HEK293 (cell line): ENCODE results near the gene RIMS1.

Experiments
- HOXA7 ChIP-seq: sonication (generic); formaldehyde crosslinking; IDR thresholded peaks from 2 replicates; pipeline ENCODE4 v1.8.1; 2022; ENCODE audit warnings: missing genetic modification reagents, borderline replicate concordance
- HOXC10 ChIP-seq: sonication (generic); formaldehyde crosslinking; IDR thresholded peaks from 2 replicates; pipeline ENCODE4 v1.8.1; 2023; ENCODE audit warnings: mild to moderate bottlenecking, missing genetic modification reagents
- KLF10 ChIP-seq: fragments of 450-650 bp; IDR thresholded peaks from 2 replicates; pipeline ENCODE4 v1.5.1; 2018; ENCODE audit warnings: missing biosample characterization, mild to moderate bottlenecking, missing genetic modification characterization
- OVOL3 ChIP-seq: fragments of 450-650 bp; formaldehyde crosslinking; IDR thresholded peaks from 2 replicates; pipeline ENCODE4 v1.5.1; 2016; ENCODE audit warnings: missing biosample characterization, missing genetic modification characterization
- PRDM1 ChIP-seq: fragments of 450-650 bp; formaldehyde crosslinking; IDR thresholded peaks from 2 replicates; pipeline ENCODE4; 2016; ENCODE audit warnings: missing biosample characterization, missing genetic modification characterization
- SP7 ChIP-seq: fragments of 450-650 bp; formaldehyde crosslinking; IDR thresholded peaks from 2 replicates; pipeline ENCODE4 v1.5.1; 2016; ENCODE audit warnings: missing biosample characterization, missing genetic modification characterization
- TRIM28 ChIP-seq: IDR thresholded peaks from 2 replicates; pipeline ENCODE4 v1.6.1; 2011; ENCODE audit warnings: low read length, control low read depth, borderline replicate concordance
- ZBTB1 ChIP-seq: fragments of 450-650 bp; formaldehyde crosslinking; IDR thresholded peaks from 2 replicates; pipeline ENCODE4 v1.5.1; 2016; ENCODE audit warnings: missing biosample characterization, missing genetic modification characterization
- ZBTB17 ChIP-seq: fragments of 450-650 bp; formaldehyde crosslinking; IDR thresholded peaks from 2 replicates; pipeline ENCODE4 v1.5.1; 2016; ENCODE audit warnings: missing biosample characterization, missing genetic modification characterization
- ZIC2 ChIP-seq: fragments of 450-650 bp; formaldehyde crosslinking; IDR thresholded peaks from 2 replicates; pipeline ENCODE4 v1.5.1; 2016; ENCODE audit warnings: missing biosample characterization, missing genetic modification characterization
- ZNF157 ChIP-seq: fragments of 450-650 bp; formaldehyde crosslinking; IDR thresholded peaks from 2 replicates; pipeline ENCODE4 v1.5.1; 2016; ENCODE audit warnings: missing biosample characterization, missing genetic modification characterization
- ZNF2 ChIP-seq: fragments of 450-650 bp; formaldehyde crosslinking; IDR thresholded peaks from 2 replicates; pipeline ENCODE4 v1.5.1; 2016; ENCODE audit warnings: missing biosample characterization, missing genetic modification characterization
- ZNF214 ChIP-seq: fragments of 450-650 bp; formaldehyde crosslinking; IDR thresholded peaks from 2 replicates; pipeline ENCODE4 v1.5.1; 2017; ENCODE audit warnings: missing biosample characterization, mild to moderate bottlenecking, missing genetic modification characterization, borderline replicate concordance
- ZNF391 ChIP-seq: fragments of 450-650 bp; formaldehyde crosslinking; IDR thresholded peaks from 2 replicates; pipeline ENCODE4 v1.5.1; 2016; ENCODE audit warnings: low read depth, missing biosample characterization, missing genetic modification characterization, borderline replicate concordance
- ZNF416 ChIP-seq: fragments of 450-650 bp; formaldehyde crosslinking; IDR thresholded peaks from 2 replicates; pipeline ENCODE4 v1.5.1; 2016; ENCODE audit warnings: missing biosample characterization, missing genetic modification characterization
- ZNF501 ChIP-seq: fragments of 450-650 bp; formaldehyde crosslinking; IDR thresholded peaks from 2 replicates; pipeline ENCODE4 v1.5.1; 2016; ENCODE audit warnings: missing biosample characterization, missing genetic modification characterization
- ZNF560 ChIP-seq: fragments of 450-650 bp; formaldehyde crosslinking; IDR thresholded peaks from 2 replicates; pipeline ENCODE4 v1.5.1; 2017; ENCODE audit warnings: missing biosample characterization, missing genetic modification characterization, borderline replicate concordance
- ZNF571 ChIP-seq: fragments of 450-650 bp; formaldehyde crosslinking; IDR thresholded peaks from 2 replicates; pipeline ENCODE4 v1.5.0; 2017; ENCODE audit warnings: missing biosample characterization, missing genetic modification characterization
- ZNF596 ChIP-seq: fragments of 450-650 bp; IDR thresholded peaks from 2 replicates; pipeline ENCODE4 v1.5.0; 2018; ENCODE audit warnings: missing biosample characterization, mild to moderate bottlenecking, missing genetic modification characterization, moderate library complexity
- ZNF654 ChIP-seq: fragments of 450-650 bp; formaldehyde crosslinking; IDR thresholded peaks from 2 replicates; pipeline ENCODE4 v1.5.1; 2016; ENCODE audit warnings: low read depth, missing biosample characterization, missing genetic modification characterization
- ZNF660 ChIP-seq: fragments of 450-650 bp; IDR thresholded peaks from 2 replicates; pipeline ENCODE4 v1.5.1; 2018; ENCODE audit warnings: missing biosample characterization, mild to moderate bottlenecking, missing genetic modification characterization
- ZSCAN30 ChIP-seq: fragments of 450-650 bp; IDR thresholded peaks from 2 replicates; pipeline ENCODE4 v1.5.1; 2018; ENCODE audit warnings: missing biosample characterization, mild to moderate bottlenecking, missing genetic modification characterization, moderate library complexity
- TF ChIP-seq, protein P1 (sequence below): fragments of 450-650 bp; formaldehyde crosslinking; IDR thresholded peaks from 2 replicates; pipeline ENCODE4 v1.5.1; 2017; ENCODE audit warnings: missing biosample characterization, missing genetic modification characterization
- TF ChIP-seq, protein P2 (sequence below): fragments of 450-650 bp; formaldehyde crosslinking; IDR thresholded peaks from 2 replicates; pipeline ENCODE4 v1.5.1; 2016; ENCODE audit warnings: missing biosample characterization, missing genetic modification characterization
- TF ChIP-seq, protein P3 (sequence below): fragments of 450-650 bp; formaldehyde crosslinking; IDR thresholded peaks from 2 replicates; pipeline ENCODE4; 2016; ENCODE audit warnings: missing biosample characterization, missing genetic modification characterization
- TF ChIP-seq, protein P4 (sequence below): fragments of 450-650 bp; formaldehyde crosslinking; IDR thresholded peaks from 2 replicates; pipeline ENCODE4 v1.5.1; 2016; ENCODE audit warnings: missing biosample characterization, missing genetic modification characterization
- TF ChIP-seq, protein P5 (sequence below): fragments of 450-650 bp; formaldehyde crosslinking; IDR thresholded peaks from 2 replicates; pipeline ENCODE4 v1.5.1; 2017; ENCODE audit warnings: missing biosample characterization, missing genetic modification characterization
- TF ChIP-seq, protein P6 (sequence below): fragments of 450-650 bp; formaldehyde crosslinking; IDR thresholded peaks from 2 replicates; pipeline ENCODE4 v1.5.1; 2016; ENCODE audit warnings: missing biosample characterization, missing genetic modification characterization

Gene RIMS1

DNA sequence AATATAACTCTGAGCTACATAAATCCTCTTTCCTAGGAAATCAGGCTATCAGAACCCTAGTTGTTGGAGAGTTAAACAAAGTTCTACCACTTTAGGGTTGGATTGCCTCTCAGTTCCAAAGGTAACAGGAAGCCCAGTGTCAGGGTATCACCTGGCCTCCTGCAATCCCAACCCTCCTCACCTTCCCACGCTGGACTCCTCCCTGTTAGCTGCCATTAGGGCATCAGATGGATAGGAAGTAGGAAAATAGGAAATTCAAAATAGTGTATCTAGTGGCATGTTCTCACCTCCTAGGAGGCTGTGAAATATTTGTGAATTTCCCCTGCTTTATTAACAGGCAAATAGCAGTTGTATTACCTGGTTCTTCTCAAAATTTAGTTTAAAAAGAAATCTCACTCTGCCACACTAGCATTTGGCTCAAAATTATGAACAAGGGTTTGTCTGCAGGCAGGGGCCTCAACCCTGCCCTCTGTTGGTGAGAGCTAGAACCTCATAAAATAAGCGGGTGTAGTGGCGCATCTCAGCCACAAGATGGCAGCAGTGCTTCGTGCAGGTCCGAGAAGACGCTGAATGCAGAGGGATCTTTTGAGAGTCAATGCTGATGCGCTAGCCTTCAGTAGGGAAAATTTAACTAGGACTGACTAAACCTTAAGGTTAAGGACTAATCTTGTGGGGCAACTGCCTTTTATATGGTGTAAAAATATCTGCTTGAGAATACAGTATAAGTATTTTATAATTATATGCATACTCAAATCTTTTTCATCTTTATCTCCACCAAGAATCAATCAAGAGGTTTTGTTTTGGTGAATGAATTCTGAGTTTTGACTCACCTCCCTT, 525.7 kb downstream of the RIMS1 start (continued):
- TF ChIP-seq, protein P1, sequence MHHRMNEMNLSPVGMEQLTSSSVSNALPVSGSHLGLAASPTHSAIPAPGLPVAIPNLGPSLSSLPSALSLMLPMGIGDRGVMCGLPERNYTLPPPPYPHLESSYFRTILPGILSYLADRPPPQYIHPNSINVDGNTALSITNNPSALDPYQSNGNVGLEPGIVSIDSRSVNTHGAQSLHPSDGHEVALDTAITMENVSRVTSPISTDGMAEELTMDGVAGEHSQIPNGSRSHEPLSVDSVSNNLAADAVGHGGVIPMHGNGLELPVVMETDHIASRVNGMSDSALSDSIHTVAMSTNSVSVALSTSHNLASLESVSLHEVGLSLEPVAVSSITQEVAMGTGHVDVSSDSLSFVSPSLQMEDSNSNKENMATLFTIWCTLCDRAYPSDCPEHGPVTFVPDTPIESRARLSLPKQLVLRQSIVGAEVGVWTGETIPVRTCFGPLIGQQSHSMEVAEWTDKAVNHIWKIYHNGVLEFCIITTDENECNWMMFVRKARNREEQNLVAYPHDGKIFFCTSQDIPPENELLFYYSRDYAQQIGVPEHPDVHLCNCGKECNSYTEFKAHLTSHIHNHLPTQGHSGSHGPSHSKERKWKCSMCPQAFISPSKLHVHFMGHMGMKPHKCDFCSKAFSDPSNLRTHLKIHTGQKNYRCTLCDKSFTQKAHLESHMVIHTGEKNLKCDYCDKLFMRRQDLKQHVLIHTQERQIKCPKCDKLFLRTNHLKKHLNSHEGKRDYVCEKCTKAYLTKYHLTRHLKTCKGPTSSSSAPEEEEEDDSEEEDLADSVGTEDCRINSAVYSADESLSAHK (tag by site-specific recombination) = no peak
- no peak for TF ChIP-seq ZNF571 (tag by site-specific recombination)
- no peak for TF ChIP-seq ZNF560 (tag by site-specific recombination)
- no peak for TF ChIP-seq ZNF416
- no peak for TF ChIP-seq HOXC10 (CRISPR knock-in tag)
- TF ChIP-seq, protein P2, sequence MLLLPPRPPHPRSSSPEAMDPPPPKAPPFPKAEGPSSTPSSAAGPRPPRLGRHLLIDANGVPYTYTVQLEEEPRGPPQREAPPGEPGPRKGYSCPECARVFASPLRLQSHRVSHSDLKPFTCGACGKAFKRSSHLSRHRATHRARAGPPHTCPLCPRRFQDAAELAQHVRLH = 0 out of 2 replicates have a peak, but pooled peaks have one; percentile 44
- TF ChIP-seq TRIM28 = peak; percentile 74; the same call in 1 of the 2 replicates
- peak; percentile 35; the same call in 1 of the 2 replicates for TF ChIP-seq ZBTB17 (tag by site-specific recombination)
- no peak for TF ChIP-seq ZNF501 (tag by site-specific recombination)
- TF ChIP-seq OVOL3 = no peak
- no peak for TF ChIP-seq PRDM1 (tag by site-specific recombination)
- peak; percentile 55; the same call in 1 of the 2 replicates for TF ChIP-seq ZNF391
- TF ChIP-seq ZNF157 (tag by site-specific recombination) = no peak
- peak; percentile 36; the same call in 1 of the 2 replicates for TF ChIP-seq KLF10 (tag by site-specific recombination)
- peak; percentile 76; the same call in 1 of the 2 replicates for TF ChIP-seq ZSCAN30
- TF ChIP-seq, protein P3, sequence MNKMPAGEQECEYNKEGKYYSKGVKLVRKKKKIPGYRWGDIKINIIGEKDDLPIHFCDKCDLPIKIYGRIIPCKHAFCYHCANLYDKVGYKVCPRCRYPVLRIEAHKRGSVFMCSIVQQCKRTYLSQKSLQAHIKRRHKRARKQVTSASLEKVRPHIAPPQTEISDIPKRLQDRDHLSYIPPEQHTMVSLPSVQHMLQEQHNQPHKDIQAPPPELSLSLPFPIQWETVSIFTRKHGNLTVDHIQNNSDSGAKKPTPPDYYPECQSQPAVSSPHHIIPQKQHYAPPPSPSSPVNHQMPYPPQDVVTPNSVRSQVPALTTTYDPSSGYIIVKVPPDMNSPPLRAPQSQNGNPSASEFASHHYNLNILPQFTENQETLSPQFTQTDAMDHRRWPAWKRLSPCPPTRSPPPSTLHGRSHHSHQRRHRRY (tag by site-specific recombination) = no peak
- no peak for TF ChIP-seq ZBTB1 (tag by site-specific recombination)
- peak; percentile 100 for TF ChIP-seq ZNF654
- TF ChIP-seq, protein P4, sequence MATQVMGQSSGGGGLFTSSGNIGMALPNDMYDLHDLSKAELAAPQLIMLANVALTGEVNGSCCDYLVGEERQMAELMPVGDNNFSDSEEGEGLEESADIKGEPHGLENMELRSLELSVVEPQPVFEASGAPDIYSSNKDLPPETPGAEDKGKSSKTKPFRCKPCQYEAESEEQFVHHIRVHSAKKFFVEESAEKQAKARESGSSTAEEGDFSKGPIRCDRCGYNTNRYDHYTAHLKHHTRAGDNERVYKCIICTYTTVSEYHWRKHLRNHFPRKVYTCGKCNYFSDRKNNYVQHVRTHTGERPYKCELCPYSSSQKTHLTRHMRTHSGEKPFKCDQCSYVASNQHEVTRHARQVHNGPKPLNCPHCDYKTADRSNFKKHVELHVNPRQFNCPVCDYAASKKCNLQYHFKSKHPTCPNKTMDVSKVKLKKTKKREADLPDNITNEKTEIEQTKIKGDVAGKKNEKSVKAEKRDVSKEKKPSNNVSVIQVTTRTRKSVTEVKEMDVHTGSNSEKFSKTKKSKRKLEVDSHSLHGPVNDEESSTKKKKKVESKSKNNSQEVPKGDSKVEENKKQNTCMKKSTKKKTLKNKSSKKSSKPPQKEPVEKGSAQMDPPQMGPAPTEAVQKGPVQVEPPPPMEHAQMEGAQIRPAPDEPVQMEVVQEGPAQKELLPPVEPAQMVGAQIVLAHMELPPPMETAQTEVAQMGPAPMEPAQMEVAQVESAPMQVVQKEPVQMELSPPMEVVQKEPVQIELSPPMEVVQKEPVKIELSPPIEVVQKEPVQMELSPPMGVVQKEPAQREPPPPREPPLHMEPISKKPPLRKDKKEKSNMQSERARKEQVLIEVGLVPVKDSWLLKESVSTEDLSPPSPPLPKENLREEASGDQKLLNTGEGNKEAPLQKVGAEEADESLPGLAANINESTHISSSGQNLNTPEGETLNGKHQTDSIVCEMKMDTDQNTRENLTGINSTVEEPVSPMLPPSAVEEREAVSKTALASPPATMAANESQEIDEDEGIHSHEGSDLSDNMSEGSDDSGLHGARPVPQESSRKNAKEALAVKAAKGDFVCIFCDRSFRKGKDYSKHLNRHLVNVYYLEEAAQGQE (tag by site-specific recombination) = peak; percentile 18; the same call in 1 of the 2 replicates
- TF ChIP-seq ZNF596 = no peak
- TF ChIP-seq ZNF660 (tag by site-specific recombination) = peak; percentile 93
- no peak for TF ChIP-seq HOXA7
- TF ChIP-seq SP7 = 0 out of 2 replicates have a peak, but pooled peaks have one; percentile 26
- TF ChIP-seq ZNF214 (tag by site-specific recombination) = no peak
- TF ChIP-seq, protein P5, sequence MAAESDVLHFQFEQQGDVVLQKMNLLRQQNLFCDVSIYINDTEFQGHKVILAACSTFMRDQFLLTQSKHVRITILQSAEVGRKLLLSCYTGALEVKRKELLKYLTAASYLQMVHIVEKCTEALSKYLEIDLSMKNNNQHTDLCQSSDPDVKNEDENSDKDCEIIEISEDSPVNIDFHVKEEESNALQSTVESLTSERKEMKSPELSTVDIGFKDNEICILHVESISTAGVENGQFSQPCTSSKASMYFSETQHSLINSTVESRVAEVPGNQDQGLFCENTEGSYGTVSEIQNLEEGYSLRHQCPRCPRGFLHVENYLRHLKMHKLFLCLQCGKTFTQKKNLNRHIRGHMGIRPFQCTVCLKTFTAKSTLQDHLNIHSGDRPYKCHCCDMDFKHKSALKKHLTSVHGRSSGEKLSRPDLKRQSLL = no peak
- TF ChIP-seq ZNF2 (tag by site-specific recombination) = peak; percentile 86
- TF ChIP-seq ZIC2 (tag by site-specific recombination) = no peak
- TF ChIP-seq, protein P6, sequence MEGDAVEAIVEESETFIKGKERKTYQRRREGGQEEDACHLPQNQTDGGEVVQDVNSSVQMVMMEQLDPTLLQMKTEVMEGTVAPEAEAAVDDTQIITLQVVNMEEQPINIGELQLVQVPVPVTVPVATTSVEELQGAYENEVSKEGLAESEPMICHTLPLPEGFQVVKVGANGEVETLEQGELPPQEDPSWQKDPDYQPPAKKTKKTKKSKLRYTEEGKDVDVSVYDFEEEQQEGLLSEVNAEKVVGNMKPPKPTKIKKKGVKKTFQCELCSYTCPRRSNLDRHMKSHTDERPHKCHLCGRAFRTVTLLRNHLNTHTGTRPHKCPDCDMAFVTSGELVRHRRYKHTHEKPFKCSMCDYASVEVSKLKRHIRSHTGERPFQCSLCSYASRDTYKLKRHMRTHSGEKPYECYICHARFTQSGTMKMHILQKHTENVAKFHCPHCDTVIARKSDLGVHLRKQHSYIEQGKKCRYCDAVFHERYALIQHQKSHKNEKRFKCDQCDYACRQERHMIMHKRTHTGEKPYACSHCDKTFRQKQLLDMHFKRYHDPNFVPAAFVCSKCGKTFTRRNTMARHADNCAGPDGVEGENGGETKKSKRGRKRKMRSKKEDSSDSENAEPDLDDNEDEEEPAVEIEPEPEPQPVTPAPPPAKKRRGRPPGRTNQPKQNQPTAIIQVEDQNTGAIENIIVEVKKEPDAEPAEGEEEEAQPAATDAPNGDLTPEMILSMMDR (tag by site-specific recombination) = peak; percentile 98
